HepG2 (cell line): ENCODE data around the gene BCL2. TPM values are rescaled to one million over a fixed set of nuclear protein-coding genes. Genes with fewer than 3 reads are reported as not detected.

ENCODE experiments used
- ATAC-seq: fragments of 200-7000 bp; cut with Tn5 transposase; 3 replicates; pipeline ENCODE4 v1.9.1; 2020; ENCODE audit warnings: mild to moderate bottlenecking, moderate library complexity
- BruUV-seq: library from RNA; stranded (reverse); fragments of 400-500 nt; replicated peaks from 2 replicates; lab custom pipeline; 2021; lab: Mats Ljungman, UMichigan
- CTCF ChIA-PET: fragments of 300-600 bp; formaldehyde crosslinking; extraction: SDS; loops from one replicate; lab custom pipeline; 2021; ENCODE audit warnings: low total read pairs, inconsistent platforms, low intra/inter-chr PET ratio; lab: Yijun Ruan, JAX
- POLR2A ChIA-PET: fragments of 350-600 bp; sonication (Branson Sonifier 250); formaldehyde crosslinking; loops from one replicate; lab custom pipeline; 2020; ENCODE audit warnings: antibody characterized with exemption, inconsistent platforms; lab: Yijun Ruan, JAX
- DNase-seq: peaks from one replicate; pipeline ENCODE4 v3.0.0-alpha.2; 2015; ENCODE audit warnings: low spot score
- FAIRE-seq: peaks from 3 replicates; lab custom pipeline; 2011; peaks lifted over from hg19 to GRCh38; lab: Jason Lieb, UNC
- H2AFZ ChIP-seq: one replicate; pipeline ENCODE4 v1.6.1; 2011; ENCODE audit warnings: low read length, inconsistent platforms
- H3K27ac ChIP-seq: fragments of 300-600 bp; 3 replicates; pipeline ENCODE4 v1.8.0; 2011; ENCODE audit warnings: mixed run types, mild to moderate bottlenecking, mixed read lengths, low read length, inconsistent platforms; ENCODE audit not compliant: insufficient read depth; ENCODE audit errors: extremely low read length
- H3K27me3 ChIP-seq, 2 experiments: fragments of 200-600 bp in 1 of 2; 2 replicates in 1 of 2; 3 replicates in 1 of 2; pipeline versions ENCODE4 v1.6.0 to v1.8.0; 2011; ENCODE audit warnings: low read length in 2 of 2, mild to moderate bottlenecking in 2 of 2, moderate library complexity in 2 of 2, inconsistent platforms in 1 of 2; ENCODE audit not compliant: insufficient read depth in 2 of 2, control insufficient read depth in 1 of 2
- H3K36me3 ChIP-seq, 2 experiments: fragments of 200-600 bp in 1 of 2; replicated peaks in 1 of 2; 2 replicates in 1 of 2; 3 replicates in 1 of 2; pipeline versions ENCODE4 v1.5.1 to v1.8.0; 2011; ENCODE audit warnings: low read length in 2 of 2, inconsistent platforms in 1 of 2; ENCODE audit not compliant: insufficient read depth in 2 of 2, control insufficient read depth in 1 of 2
- H3K4me1 ChIP-seq: 2 replicates; pipeline ENCODE4 v1.5.1; 2012; ENCODE audit warnings: low read length, inconsistent platforms; ENCODE audit not compliant: insufficient read depth
- H3K4me2 ChIP-seq: 2 replicates; pipeline ENCODE4 v1.6.0; 2011; ENCODE audit warnings: low read depth, low read length, inconsistent platforms
- H3K4me3 ChIP-seq, 3 experiments: fragments of 200-600 bp in 1 of 3; sonication (generic), shearing (Covaris generic) in 1 of 3; replicated peaks in 1 of 3; 2 replicates each; pipeline ENCODE4 v1.5.1; 2011 to 2016; ENCODE audit warnings: low read length in 3 of 3, inconsistent platforms in 2 of 3, low read depth in 2 of 3, mild to moderate bottlenecking in 2 of 3, control low read depth in 1 of 3, mixed read lengths in 1 of 3; ENCODE audit not compliant: insufficient read depth in 1 of 3
- H3K79me2 ChIP-seq: one replicate; pipeline ENCODE4 v1.6.1; 2011; ENCODE audit warnings: low read length, inconsistent platforms; ENCODE audit not compliant: insufficient read depth
- H3K9ac ChIP-seq: 2 replicates; pipeline ENCODE4 v1.6.0; 2011; ENCODE audit warnings: mild to moderate bottlenecking, low read depth, low read length, inconsistent platforms; ENCODE audit not compliant: insufficient read depth
- H3K9me3 ChIP-seq: 2 replicates; pipeline ENCODE4 v1.5.1; 2012; ENCODE audit warnings: mild to moderate bottlenecking, low read length
- H4K20me1 ChIP-seq: 2 replicates; pipeline ENCODE4 v1.6.0; 2011; ENCODE audit warnings: inconsistent platforms, mild to moderate bottlenecking, low read length, moderate library complexity; ENCODE audit not compliant: insufficient read depth
- AGO1 ChIP-seq: fragments of 200-400 bp; formaldehyde crosslinking; IDR thresholded peaks from 2 replicates; pipeline ENCODE4 v1.6.1; 2017; ENCODE audit warnings: mild to moderate bottlenecking, low read depth, low read length, moderate library complexity; ENCODE audit not compliant: poor library complexity, severe bottlenecking
- BCL6 ChIP-seq: IDR thresholded peaks from 2 replicates; pipeline ENCODE4 v1.6.1; 2016; ENCODE audit warnings: missing genetic modification reagents, missing compliant biosample characterization
- CREM ChIP-seq, 2 experiments: sonication (generic) in 1 of 2; formaldehyde crosslinking in 1 of 2; IDR thresholded peaks; 2 replicates each; pipeline versions ENCODE4 v1.4.0 to v1.6.1; 2016 to 2020; ENCODE audit warnings: antibody characterized with exemption in 1 of 2, mild to moderate bottlenecking in 1 of 2, missing genetic modification reagents in 1 of 2
- GFI1 ChIP-seq: sonication (generic); formaldehyde crosslinking; IDR thresholded peaks from 2 replicates; pipeline ENCODE4 v1.5.0; 2020; ENCODE audit warnings: missing genetic modification reagents, mild to moderate bottlenecking, borderline replicate concordance
- HES4 ChIP-seq: sonication (generic); formaldehyde crosslinking; IDR thresholded peaks from 2 replicates; pipeline ENCODE4 v1.9.0; 2021; ENCODE audit warnings: mild to moderate bottlenecking, missing genetic modification reagents, borderline replicate concordance
- HIC2 ChIP-seq: sonication (generic); formaldehyde crosslinking; IDR thresholded peaks from 2 replicates; pipeline ENCODE4 v1.9.0; 2022; ENCODE audit warnings: low read depth, missing genetic modification reagents
- PREB ChIP-seq: sonication (generic); formaldehyde crosslinking; IDR thresholded peaks from 2 replicates; pipeline ENCODE4 v1.4.0; 2020; ENCODE audit warnings: missing genetic modification reagents
- SAFB2 ChIP-seq: sonication (generic); formaldehyde crosslinking; IDR thresholded peaks from 2 replicates; pipeline ENCODE4 v1.5.1; 2020; ENCODE audit warnings: missing genetic modification reagents, low read depth, mild to moderate bottlenecking, borderline replicate concordance
- SNAPC5 ChIP-seq: sonication (generic); formaldehyde crosslinking; IDR thresholded peaks from 2 replicates; pipeline ENCODE4 v1.8.1; 2023; ENCODE audit warnings: mild to moderate bottlenecking, missing genetic modification reagents, borderline replicate concordance
- TBX2 ChIP-seq: sonication (generic); formaldehyde crosslinking; IDR thresholded peaks from 2 replicates; pipeline ENCODE4 v1.5.0; 2020; ENCODE audit warnings: missing genetic modification reagents, mild to moderate bottlenecking, borderline replicate concordance
- ZNF275 ChIP-seq: sonication (generic); formaldehyde crosslinking; IDR thresholded peaks from 2 replicates; pipeline ENCODE4 v1.8.0; 2022; ENCODE audit warnings: missing genetic modification reagents, mild to moderate bottlenecking, inconsistent platforms, borderline replicate concordance
- WGBS: methylation state at CpG from one replicate; pipeline ENCODE4 v1.1.6; 2017; ENCODE audit warnings: low lambda C conversion rate; 5-methylcytosine and 5-hydroxymethylcytosine counted together
- in situ Hi-C: cut with HindIII; loops from 2 replicates; pipeline ENCODE4 v1.10.0; 2017; ENCODE audit warnings: low pct_unique_long_range_greater_than_20kb; ENCODE audit not compliant: extremely low pct_ligation_motif_present
- intact Hi-C: fragments of 100-400 bp; cut with micrococcal nuclease; formaldehyde crosslinking; loops from one replicate; pipeline ENCODE4 v1.10.0; 2022; ENCODE audit not compliant: unreplicated experiment
- polyA plus RNA-seq, 8 experiments: library from polyadenylated mRNA; depleted of rRNA in 3 of 8; stranded (reverse) in 7 of 8; unstranded in 1 of 8; fragments of >200 nt; fragmentation: Illumina TruSeq in 4 of 8; extraction: Trizol in 4 of 8; gene quantifications; 2 replicates each; pipeline versions ENCODE4 v1.2.1 to v1.2.3, GENCODE V29; 2011 to 2016; ENCODE audit warnings: low read depth in 4 of 8, missing spikeins in 1 of 8, mixed read lengths in 1 of 8; ENCODE audit not compliant: insufficient read depth in 1 of 8
- total RNA-seq, 5 experiments: library from RNA; depleted of rRNA; stranded (reverse); fragments of >200 nt; fragmentation: Illumina TruSeq; extraction: Trizol; gene quantifications; 2 replicates each; pipeline ENCODE4 v1.2.3, GENCODE V29; 2016; ENCODE audit warnings: low read depth in 1 of 5

The BCL2 gene
- total and polyA plus RNA-seq, 2 of the 13 experiments (the other 11 are each of a cell fraction or from before 2014, with no cell fraction given): 0.07 to 0.53 TPM

DNA sequence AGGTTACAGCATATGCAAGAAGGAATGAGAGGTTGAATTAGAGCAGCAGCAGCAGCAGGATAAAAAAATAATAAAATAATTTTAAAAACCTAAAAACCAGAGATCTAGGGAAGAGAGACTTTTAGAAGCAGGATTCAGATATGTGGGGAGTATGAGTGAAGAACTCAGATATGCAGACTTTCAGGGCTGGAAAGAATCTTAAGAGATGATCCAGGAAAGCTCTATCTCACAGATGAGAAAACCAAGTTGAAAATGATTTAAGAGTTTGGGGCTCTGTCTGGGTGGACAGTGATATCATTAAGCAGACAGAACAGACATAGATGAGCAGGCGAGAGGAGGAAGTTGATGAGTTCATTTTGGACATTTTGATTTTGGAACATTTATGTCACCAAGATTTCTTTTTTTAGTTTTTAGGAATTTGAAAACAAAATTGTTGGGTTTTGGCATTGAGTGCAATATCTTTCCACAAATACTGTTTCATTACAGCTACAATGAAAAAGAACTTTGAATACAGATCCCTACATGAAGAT, 31.8 kb downstream of the BCL2 start:
- Histone ChIP-seq H3K4me1 (no peaks in the 10 kb centered on the region), H3K27me3 (peaks cover 2 to 24% of the 10 kb centered on the region in 2 experiments; a peak in 2 of 5 replicates), H2AFZ (no peak overlapping the region), H3K79me2 (no peaks in the 10 kb centered on the region), H4K20me1 (no peaks in the 10 kb centered on the region), H3K9ac (no peak overlapping the region), H3K9me3 (no peaks in the 10 kb centered on the region), H3K4me3 (no peak overlapping the region), H3K36me3 (no peaks in the 10 kb centered on the region), H3K27ac (no peak overlapping the region), H3K4me2 (no peak overlapping the region)
- TF ChIP-seq TBX2 (CRISPR knock-in tag): no peak
- TF ChIP-seq SNAPC5 (CRISPR knock-in tag): no peak
- TF ChIP-seq BCL6 (CRISPR knock-in tag): no peak
- no peak for TF ChIP-seq GFI1 (CRISPR knock-in tag)
- no peak for TF ChIP-seq HIC2 (CRISPR knock-in tag)
- intact Hi-C loops (no loop called here), in situ Hi-C loops (no loop called here)
- FAIRE-seq (no peak), ATAC-seq (no peak), DNase-seq (no peak)
- ChIA-PET POLR2A (no interaction called here), CTCF (no interaction called here)
- 0% methylated on average over 1 of the region's 1 CpG for WGBS
- no TSS peak for BruUV-seq

- Histone ChIP-seq H3K4me2 (no peak overlapping the region), H3K27ac (no peak overlapping the region), H3K9me3 (no peaks in the 10 kb centered on the region), H3K79me2 (no peaks in the 10 kb centered on the region), H3K4me1 (no peaks in the 10 kb centered on the region), H4K20me1 (no peaks in the 10 kb centered on the region), H3K4me3 (no peak overlapping the region), H3K36me3 (no peaks in the 10 kb centered on the region), H3K27me3 (peaks cover 2 to 21% of the 10 kb centered on the region in 2 experiments; a peak in 2 of 5 replicates), H2AFZ (no peak overlapping the region), H3K9ac (no peak overlapping the region)
- POLR2A ChIA-PET: no interaction called here
- BruUV-seq: no TSS peak
- intact Hi-C loops (no loop called here), in situ Hi-C loops (no loop called here)
- CTCF ChIA-PET: no interaction called here
- WGBS: 0% methylated on average over 4 of the region's 4 CpGs
- ATAC-seq (no peak), DNase-seq (no peak), FAIRE-seq (no peak)
- TF ChIP-seq SAFB2: no peak
- no peak for TF ChIP-seq HES4 (CRISPR knock-in tag)
- TF ChIP-seq CREM (IDR thresholded peaks at IDR 0.05): no peak
- no peak for TF ChIP-seq CREM (CRISPR knock-in tag; IDR thresholded peaks at IDR 0.05)
- TF ChIP-seq ZNF275: no peak
- no peak for TF ChIP-seq PREB (CRISPR knock-in tag)
- TF ChIP-seq AGO1: no peak
These were observed 32.6 kb downstream of the BCL2 start for GRCh38 chr18:63286926-63287325.
